Osteoblast (primary cell): ENCODE data around the gene TMEM97. TPM values are rescaled to one million over a fixed set of nuclear protein-coding genes. Genes with fewer than 3 reads are reported as not detected.
"Not testable (repeated sequence)": the region's sequence is repeated elsewhere in the genome, so short reads cannot be mapped to it uniquely, and the experiment has no call there.

Experiments
- DNase-seq: peaks from one replicate; pipeline ENCODE4 v3.0.0; 2011; ENCODE audit warnings: low spot score, mixed read lengths; ENCODE audit not compliant: insufficient read length; ENCODE audit errors: missing footprints
- H2AFZ ChIP-seq: 2 replicates; pipeline ENCODE4 v1.6.0; 2011; ENCODE audit warnings: mild to moderate bottlenecking, low read length
- H3K27ac ChIP-seq: 2 replicates; pipeline ENCODE4 v1.5.1; 2011; ENCODE audit warnings: mild to moderate bottlenecking, low read depth, low read length, moderate library complexity
- H3K27me3 ChIP-seq: 2 replicates; pipeline ENCODE4 v1.6.0; 2012; ENCODE audit warnings: mild to moderate bottlenecking, control low read depth, inconsistent platforms, low read length, moderate library complexity; ENCODE audit not compliant: insufficient read depth
- H3K36me3 ChIP-seq: 2 replicates; pipeline ENCODE4 v1.5.1; 2011; ENCODE audit warnings: mild to moderate bottlenecking, low read length, control low read depth, moderate library complexity; ENCODE audit not compliant: insufficient read depth
- H3K4me1 ChIP-seq: 2 replicates; pipeline ENCODE4 v1.5.1; 2011; ENCODE audit warnings: mild to moderate bottlenecking, low read length, control low read depth, moderate library complexity; ENCODE audit not compliant: insufficient read depth
- H3K4me2 ChIP-seq: 2 replicates; pipeline ENCODE4 v1.6.0; 2011; ENCODE audit warnings: mild to moderate bottlenecking, low read length; ENCODE audit not compliant: insufficient read depth
- H3K4me3 ChIP-seq: fragments of 200-600 bp; sonication (generic); 3 replicates; pipeline ENCODE4 v1.5.1; 2012; ENCODE audit warnings: mild to moderate bottlenecking, low read length, inconsistent platforms; ENCODE audit not compliant: insufficient read depth
- H3K79me2 ChIP-seq: 2 replicates; pipeline ENCODE4 v1.6.0; 2012; ENCODE audit warnings: mild to moderate bottlenecking, low read length, control low read depth, inconsistent platforms; ENCODE audit not compliant: insufficient read depth
- H3K9me3 ChIP-seq: 2 replicates; pipeline ENCODE4 v1.5.1; 2011; ENCODE audit warnings: low read depth, low read length, control low read depth
- H4K20me1 ChIP-seq: 2 replicates; pipeline ENCODE4 v1.6.0; 2012; ENCODE audit warnings: mild to moderate bottlenecking, low read length, control low read depth; ENCODE audit not compliant: insufficient read depth
- CTCF ChIP-seq: IDR thresholded peaks from 2 replicates; pipeline ENCODE4 v1.5.1; 2011; ENCODE audit warnings: mild to moderate bottlenecking, low read depth, low read length, moderate library complexity; ENCODE audit errors: extremely low read depth
- total RNA-seq: library from RNA; depleted of rRNA; stranded (reverse); fragments of >200 nt; gene quantifications from 2 replicates; pipeline ENCODE4 v1.2.3, GENCODE V29; 2012

Gene TMEM97
- total RNA-seq, 1 donor: 20.6 TPM

- Histone ChIP-seq H3K36me3 (peaks cover 26% of the 10 kb centered on the region), H3K9me3 (no peaks in the 10 kb centered on the region)
- DNase-seq: peak; percentile 75
Measured at GRCh38 chr17:28335959-28336871, 17.2 kb downstream of the TMEM97 start.

GRCh38 chr17:28338056-28338768, 19.2 kb downstream of the TMEM97 start:
- peaks cover 35% of the 10 kb centered on the region for H4K20me1 ChIP-seq
- H3K4me1 ChIP-seq: peaks cover 44% of the 10 kb centered on the region
- peak overlapping the region; percentile 51 for H3K4me2 ChIP-seq
- H3K27ac ChIP-seq: peak overlapping the region; percentile 96
- H3K36me3 ChIP-seq: peaks cover 31% of the 10 kb centered on the region
- peak overlapping the region; percentile 38 for H3K4me3 ChIP-seq
- no peaks in the 10 kb centered on the region for H3K27me3 ChIP-seq
- DNase-seq: peak; percentile 84
- H3K79me2 ChIP-seq: peaks cover 73% of the 10 kb centered on the region
- H2AFZ ChIP-seq: no peak overlapping the region
- no peak for TF ChIP-seq CTCF
- H3K9me3 ChIP-seq: no peaks in the 10 kb centered on the region

More at GRCh38 chr17:28335959-28336871, 17.2 kb downstream of the TMEM97 start:
- H4K20me1 ChIP-seq: peaks cover 42% of the 10 kb centered on the region
- peaks cover 87% of the 10 kb centered on the region for H3K79me2 ChIP-seq
- H3K4me1 ChIP-seq: peaks cover 47% of the 10 kb centered on the region
- peak overlapping the region; percentile 96 for H3K27ac ChIP-seq
- no peak for TF ChIP-seq CTCF
- H2AFZ ChIP-seq: peak overlapping the region; percentile 59
- peak overlapping the region; percentile 83 for H3K4me3 ChIP-seq
- H3K4me2 ChIP-seq: peak overlapping the region; percentile 86
- no peaks in the 10 kb centered on the region for H3K27me3 ChIP-seq

GRCh38 chr17:28338769-28339212, 19.8 kb downstream of the TMEM97 start:
- H3K36me3 ChIP-seq: peaks cover 35% of the 10 kb centered on the region
- H3K79me2 ChIP-seq: peaks cover 70% of the 10 kb centered on the region
- not testable (repeated sequence) for H2AFZ ChIP-seq, H3K4me3 ChIP-seq, DNase-seq, H3K9me3 ChIP-seq, H3K27me3 ChIP-seq
- H3K4me2 ChIP-seq: peak overlapping the region; percentile 51
- peaks cover 39% of the 10 kb centered on the region for H3K4me1 ChIP-seq
- H4K20me1 ChIP-seq: peaks cover 29% of the 10 kb centered on the region
- H3K27ac ChIP-seq: peak overlapping the region; percentile 96

- H3K4me2 ChIP-seq: no peak overlapping the region
- H2AFZ ChIP-seq: no peak overlapping the region
- peaks cover 32% of the 10 kb centered on the region for H3K4me1 ChIP-seq
- H4K20me1 ChIP-seq: peaks cover 23% of the 10 kb centered on the region
- H3K79me2 ChIP-seq: peaks cover 65% of the 10 kb centered on the region
- H3K27ac ChIP-seq: no peak overlapping the region
- no peaks in the 10 kb centered on the region for H3K9me3 ChIP-seq
- DNase-seq: no peak
- no peaks in the 10 kb centered on the region for H3K27me3 ChIP-seq
- no peak for TF ChIP-seq CTCF
- H3K4me3 ChIP-seq: no peak overlapping the region
- H3K36me3 ChIP-seq: peaks cover 41% of the 10 kb centered on the region
Measured at GRCh38 chr17:28339431-28339830, 20.4 kb downstream of the TMEM97 start.
